Measurements from ENCODE around the gene DCLK1. TPM values are rescaled to one million over a fixed set of nuclear protein-coding genes. Genes with fewer than 3 reads are reported as not detected.

Gene DCLK1
- total RNA-seq, 1 experiment from 2014 or later: not detected

DNA sequence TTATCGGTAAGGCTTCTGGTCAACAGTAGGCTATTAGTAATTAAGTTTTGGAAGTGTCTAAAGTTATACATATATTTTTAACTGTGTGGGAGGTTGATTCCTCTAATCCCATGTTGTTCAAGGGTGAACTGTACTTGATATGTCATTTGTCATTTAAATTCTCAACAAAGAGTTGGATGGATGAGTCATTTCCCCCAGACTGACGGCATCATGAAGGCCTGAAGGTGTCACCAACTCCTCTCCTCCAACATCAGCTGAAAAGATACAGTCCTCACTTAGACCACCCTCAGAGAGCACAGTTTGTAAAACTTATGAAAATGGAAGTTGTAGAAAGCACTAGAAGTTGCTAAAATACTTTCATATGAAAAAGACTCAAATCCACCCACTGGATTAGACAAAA is 48.8 kb downstream of the DCLK1 start:
- no peak for DNase-seq (ENCODE audit: low read depth, low spot score)
- POLR2A ChIA-PET: no interaction called here
- no TSS peak for BruUV-seq (replicated peaks)
- H3K36me3 ChIP-seq (ENCODE audit: control insufficient read depth, insufficient read depth, low read length): no peaks in the 10 kb centered on the region
- H3K27me3 ChIP-seq (ENCODE audit: control insufficient read depth, insufficient read depth, low read length): no peaks in the 10 kb centered on the region
- CTCF ChIA-PET: no interaction called here
- in situ Hi-C loops (cut with HindIII; ENCODE audit: low pct_unique_long_range_greater_than_20kb, low sequenced_read_pairs): no loop called here
- H3K4me1 ChIP-seq (ENCODE audit: control insufficient read depth, insufficient read depth, low read length): no peaks in the 10 kb centered on the region
- TF ChIP-seq POLR2AphosphoS5 (IDR thresholded peaks at IDR 0.05; ENCODE audit: low read depth, low read length) (no peak), SIN3A (IDR thresholded peaks at IDR 0.05; ENCODE audit: borderline replicate concordance, insufficient read depth, low read depth, low read length) (no peak), TCF7L2 (IDR thresholded peaks at IDR 0.05; ENCODE audit: low read depth, low read length) (no peak)
- TF ChIP-seq, protein P1, sequence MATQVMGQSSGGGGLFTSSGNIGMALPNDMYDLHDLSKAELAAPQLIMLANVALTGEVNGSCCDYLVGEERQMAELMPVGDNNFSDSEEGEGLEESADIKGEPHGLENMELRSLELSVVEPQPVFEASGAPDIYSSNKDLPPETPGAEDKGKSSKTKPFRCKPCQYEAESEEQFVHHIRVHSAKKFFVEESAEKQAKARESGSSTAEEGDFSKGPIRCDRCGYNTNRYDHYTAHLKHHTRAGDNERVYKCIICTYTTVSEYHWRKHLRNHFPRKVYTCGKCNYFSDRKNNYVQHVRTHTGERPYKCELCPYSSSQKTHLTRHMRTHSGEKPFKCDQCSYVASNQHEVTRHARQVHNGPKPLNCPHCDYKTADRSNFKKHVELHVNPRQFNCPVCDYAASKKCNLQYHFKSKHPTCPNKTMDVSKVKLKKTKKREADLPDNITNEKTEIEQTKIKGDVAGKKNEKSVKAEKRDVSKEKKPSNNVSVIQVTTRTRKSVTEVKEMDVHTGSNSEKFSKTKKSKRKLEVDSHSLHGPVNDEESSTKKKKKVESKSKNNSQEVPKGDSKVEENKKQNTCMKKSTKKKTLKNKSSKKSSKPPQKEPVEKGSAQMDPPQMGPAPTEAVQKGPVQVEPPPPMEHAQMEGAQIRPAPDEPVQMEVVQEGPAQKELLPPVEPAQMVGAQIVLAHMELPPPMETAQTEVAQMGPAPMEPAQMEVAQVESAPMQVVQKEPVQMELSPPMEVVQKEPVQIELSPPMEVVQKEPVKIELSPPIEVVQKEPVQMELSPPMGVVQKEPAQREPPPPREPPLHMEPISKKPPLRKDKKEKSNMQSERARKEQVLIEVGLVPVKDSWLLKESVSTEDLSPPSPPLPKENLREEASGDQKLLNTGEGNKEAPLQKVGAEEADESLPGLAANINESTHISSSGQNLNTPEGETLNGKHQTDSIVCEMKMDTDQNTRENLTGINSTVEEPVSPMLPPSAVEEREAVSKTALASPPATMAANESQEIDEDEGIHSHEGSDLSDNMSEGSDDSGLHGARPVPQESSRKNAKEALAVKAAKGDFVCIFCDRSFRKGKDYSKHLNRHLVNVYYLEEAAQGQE (IDR thresholded peaks at IDR 0.05; ENCODE audit: insufficient read depth in 1 of 2, low read depth in 2 of 2, low read length in 1 of 2): no peak
- TF ChIP-seq, protein P2, sequence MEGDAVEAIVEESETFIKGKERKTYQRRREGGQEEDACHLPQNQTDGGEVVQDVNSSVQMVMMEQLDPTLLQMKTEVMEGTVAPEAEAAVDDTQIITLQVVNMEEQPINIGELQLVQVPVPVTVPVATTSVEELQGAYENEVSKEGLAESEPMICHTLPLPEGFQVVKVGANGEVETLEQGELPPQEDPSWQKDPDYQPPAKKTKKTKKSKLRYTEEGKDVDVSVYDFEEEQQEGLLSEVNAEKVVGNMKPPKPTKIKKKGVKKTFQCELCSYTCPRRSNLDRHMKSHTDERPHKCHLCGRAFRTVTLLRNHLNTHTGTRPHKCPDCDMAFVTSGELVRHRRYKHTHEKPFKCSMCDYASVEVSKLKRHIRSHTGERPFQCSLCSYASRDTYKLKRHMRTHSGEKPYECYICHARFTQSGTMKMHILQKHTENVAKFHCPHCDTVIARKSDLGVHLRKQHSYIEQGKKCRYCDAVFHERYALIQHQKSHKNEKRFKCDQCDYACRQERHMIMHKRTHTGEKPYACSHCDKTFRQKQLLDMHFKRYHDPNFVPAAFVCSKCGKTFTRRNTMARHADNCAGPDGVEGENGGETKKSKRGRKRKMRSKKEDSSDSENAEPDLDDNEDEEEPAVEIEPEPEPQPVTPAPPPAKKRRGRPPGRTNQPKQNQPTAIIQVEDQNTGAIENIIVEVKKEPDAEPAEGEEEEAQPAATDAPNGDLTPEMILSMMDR (IDR thresholded peaks at IDR 0.05): no peak
- intact Hi-C loops (cut with micrococcal nuclease; ENCODE audit: unreplicated experiment): no loop called here
- H3K27ac ChIP-seq (ENCODE audit: low read length): no peak overlapping the region
- H3K9me3 ChIP-seq (ENCODE audit: control insufficient read depth, insufficient read depth, low read depth, low read length): no peaks in the 10 kb centered on the region
- no peak overlapping the region for H3K4me3 ChIP-seq (ENCODE audit: low read depth in 2 of 2, low read length in 2 of 2)
- no peak for ATAC-seq

DNA sequence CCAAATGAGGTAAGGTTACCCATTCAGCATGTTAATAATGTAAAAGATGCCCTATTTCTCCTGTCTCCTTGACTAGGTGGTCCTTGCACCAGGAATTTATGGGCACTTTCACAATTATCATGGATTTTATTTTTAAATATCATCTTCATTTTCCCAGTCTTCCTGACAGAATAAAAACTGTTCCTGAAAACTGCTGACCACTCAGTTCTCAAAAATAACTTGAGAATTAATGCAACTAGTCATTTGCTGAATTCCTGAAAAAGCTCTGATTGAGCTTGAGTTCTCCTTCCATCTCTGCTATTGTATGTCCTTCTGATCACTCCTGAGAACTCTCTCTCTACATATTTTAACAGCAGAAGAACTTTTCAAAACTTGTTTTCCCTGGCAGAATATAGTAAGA is 55.0 kb downstream of the DCLK1 start:
- CTCF ChIA-PET: no interaction called here
- H3K27ac ChIP-seq (ENCODE audit: low read length): no peak overlapping the region
- H3K4me3 ChIP-seq (ENCODE audit: low read depth in 2 of 2, low read length in 2 of 2): no peak overlapping the region
- TF ChIP-seq POLR2AphosphoS5 (IDR thresholded peaks at IDR 0.05; ENCODE audit: low read depth, low read length) (no peak), TCF7L2 (IDR thresholded peaks at IDR 0.05; ENCODE audit: low read depth, low read length) (no peak), SIN3A (IDR thresholded peaks at IDR 0.05; ENCODE audit: borderline replicate concordance, insufficient read depth, low read depth, low read length) (no peak)
- TF ChIP-seq, protein P1 (IDR thresholded peaks at IDR 0.05; ENCODE audit: insufficient read depth in 1 of 2, low read depth in 2 of 2, low read length in 1 of 2): no peak
- TF ChIP-seq, protein P2 (IDR thresholded peaks at IDR 0.05): no peak
- H3K4me1 ChIP-seq (ENCODE audit: control insufficient read depth, insufficient read depth, low read length): no peaks in the 10 kb centered on the region
- H3K27me3 ChIP-seq (ENCODE audit: control insufficient read depth, insufficient read depth, low read length): no peaks in the 10 kb centered on the region
- no peaks in the 10 kb centered on the region for H3K9me3 ChIP-seq (ENCODE audit: control insufficient read depth, insufficient read depth, low read depth, low read length)
- in situ Hi-C loops (cut with HindIII; ENCODE audit: low pct_unique_long_range_greater_than_20kb, low sequenced_read_pairs) (no loop called here), intact Hi-C loops (cut with micrococcal nuclease; ENCODE audit: unreplicated experiment) (no loop called here)
- POLR2A ChIA-PET: no interaction called here
- ATAC-seq (no peak), DNase-seq (ENCODE audit: low read depth, low spot score) (no peak)
- H3K36me3 ChIP-seq (ENCODE audit: control insufficient read depth, insufficient read depth, low read length): no peaks in the 10 kb centered on the region
- no TSS peak for BruUV-seq (replicated peaks)
